A549 (cell line): ENCODE data around the gene ZNF362.

Experiments
- CTCF ChIP-seq: fragments of >200 bp; sonication (Bioruptor Twin); formaldehyde crosslinking; IDR thresholded peaks from 3 replicates; pipeline ENCODE4 v1.5.1; 2016
- MAZ ChIP-seq: fragments of 150-350 bp; IDR thresholded peaks from 2 replicates; pipeline ENCODE4 v1.6.1; 2014; ENCODE audit warnings: antibody characterized with exemption, low read depth, low read length, borderline replicate concordance
- POLR2A ChIP-seq: IDR thresholded peaks from 2 replicates; pipeline ENCODE4 v1.6.1; 2012; ENCODE audit warnings: mild to moderate bottlenecking, low read length
- ZC3H11A ChIP-seq: fragments of 450-650 bp; IDR thresholded peaks from 2 replicates; pipeline ENCODE4 v1.6.1; 2014; ENCODE audit warnings: antibody characterized with exemption, mild to moderate bottlenecking
- TF ChIP-seq, protein P1 (sequence below): IDR thresholded peaks from 2 replicates; pipeline ENCODE4 v1.6.1; 2012
- TF ChIP-seq, protein P2 (sequence below): fragments of 450-650 bp; IDR thresholded peaks from 2 replicates; pipeline ENCODE4 v1.6.1; 2014; ENCODE audit warnings: antibody characterized with exemption

DNA sequence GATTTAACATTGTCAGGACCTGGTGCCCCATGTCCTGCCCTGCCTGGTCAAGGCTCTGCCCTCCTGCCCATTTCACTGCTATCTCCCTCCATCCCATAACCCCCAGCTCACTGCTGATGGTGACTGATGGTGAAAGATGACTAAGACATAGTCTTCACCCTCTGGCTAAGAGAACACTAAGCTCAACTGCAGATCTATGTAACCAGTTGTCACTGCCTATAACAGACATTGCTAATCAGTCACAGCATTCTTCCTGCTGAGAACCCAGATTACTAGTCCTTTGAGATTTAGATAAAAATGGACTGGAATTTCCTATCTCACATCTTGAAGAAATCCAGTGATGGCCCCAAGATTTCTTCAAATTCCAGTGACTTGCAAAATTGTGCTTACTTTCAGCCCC is 8.0 kb upstream of the ZNF362 start:
- TF ChIP-seq POLR2A (no peak), ZC3H11A (no peak), CTCF (no peak), MAZ (no peak)
- TF ChIP-seq, protein P1, sequence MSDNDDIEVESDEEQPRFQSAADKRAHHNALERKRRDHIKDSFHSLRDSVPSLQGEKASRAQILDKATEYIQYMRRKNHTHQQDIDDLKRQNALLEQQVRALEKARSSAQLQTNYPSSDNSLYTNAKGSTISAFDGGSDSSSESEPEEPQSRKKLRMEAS = no peak
- TF ChIP-seq, protein P2, sequence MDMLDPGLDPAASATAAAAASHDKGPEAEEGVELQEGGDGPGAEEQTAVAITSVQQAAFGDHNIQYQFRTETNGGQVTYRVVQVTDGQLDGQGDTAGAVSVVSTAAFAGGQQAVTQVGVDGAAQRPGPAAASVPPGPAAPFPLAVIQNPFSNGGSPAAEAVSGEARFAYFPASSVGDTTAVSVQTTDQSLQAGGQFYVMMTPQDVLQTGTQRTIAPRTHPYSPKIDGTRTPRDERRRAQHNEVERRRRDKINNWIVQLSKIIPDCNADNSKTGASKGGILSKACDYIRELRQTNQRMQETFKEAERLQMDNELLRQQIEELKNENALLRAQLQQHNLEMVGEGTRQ = no peak
